ENCODE data around the gene PLPPR5. TPM values are rescaled to one million over a fixed set of nuclear protein-coding genes. Genes with fewer than 3 reads are reported as not detected.

The PLPPR5 gene
- total RNA-seq, 5 donors from 2014 or later (not counting 1 experiment from before 2014, with no cell fraction given) = not detected

- DNase-seq (no peak), ATAC-seq (replicated peaks in 1 of 4) (no peak)
- no peak overlapping the region for H3K27ac Mint-ChIP-seq
- H3K9me3 Mint-ChIP-seq = no peaks in the 10 kb centered on the region
- Histone ChIP-seq H3K4me1 (ENCODE audit: control insufficient read depth in 1 of 2, extremely low read depth in 1 of 2, insufficient read depth in 2 of 2, low read length in 2 of 2) (no peaks in the 10 kb centered on the region), H3K4me3 (ENCODE audit: control insufficient read depth in 1 of 2, extremely low read depth in 1 of 2, low read length in 1 of 2) (no peak overlapping the region), H3K27me3 (replicated peaks in 1 of 2; ENCODE audit: control insufficient read depth in 2 of 2, extremely low read depth in 1 of 2, insufficient read depth in 2 of 2, low read length in 1 of 2) (no peaks in the 10 kb centered on the region), H3K27ac (ENCODE audit: low read length) (no peak overlapping the region), H3K36me3 (ENCODE audit: control insufficient read depth in 2 of 2, extremely low read depth in 1 of 2, insufficient read depth in 1 of 2, low read length in 1 of 2) (no peaks in the 10 kb centered on the region), H3K9me3 (no peaks in the 10 kb centered on the region)
- no peaks in the 10 kb centered on the region for H3K36me3 Mint-ChIP-seq
- CTCF ChIA-PET = no interaction called here
- WGBS (ENCODE audit: insufficient coverage) = 88% methylated on average over 1 of the region's 3 CpGs
- H3K27me3 Mint-ChIP-seq = peaks cover 0 to 8% of the 10 kb centered on the region in 2 donors
- POLR2A ChIA-PET = no interaction called here
- peaks cover 7 to 10% (median 7%) of the 10 kb centered on the region in 3 donors for H3K4me1 Mint-ChIP-seq
- no peak overlapping the region for H3K4me3 Mint-ChIP-seq
Observed at GRCh38 chr1:98963064-98963758, 41.5 kb downstream of the PLPPR5 start.

GRCh38 chr1:98962156-98962555, 42.5 kb downstream of the PLPPR5 start:
- H3K4me1 ChIP-seq (ENCODE audit: control insufficient read depth in 1 of 2, extremely low read depth in 1 of 2, insufficient read depth in 2 of 2, low read length in 2 of 2) = no peaks in the 10 kb centered on the region
- ATAC-seq (replicated peaks in 1 of 4) (no peak), DNase-seq (no peak)
- H3K36me3 ChIP-seq (ENCODE audit: control insufficient read depth in 2 of 2, extremely low read depth in 1 of 2, insufficient read depth in 1 of 2, low read length in 1 of 2) = no peaks in the 10 kb centered on the region
- CTCF ChIA-PET = no interaction called here
- Mint-ChIP-seq H3K4me1 (peaks cover 7 to 14% (median 12%) of the 10 kb centered on the region in 3 donors), H3K27me3 (peaks cover 0 to 8% of the 10 kb centered on the region in 2 donors), H3K27ac (no peak overlapping the region), H3K4me3 (no peak overlapping the region), H3K36me3 (no peaks in the 10 kb centered on the region), H3K9me3 (no peaks in the 10 kb centered on the region)
- no peaks in the 10 kb centered on the region for H3K9me3 ChIP-seq
- POLR2A ChIA-PET = no interaction called here
- H3K27me3 ChIP-seq (replicated peaks in 1 of 2; ENCODE audit: control insufficient read depth in 2 of 2, extremely low read depth in 1 of 2, insufficient read depth in 2 of 2, low read length in 1 of 2) = no peaks in the 10 kb centered on the region
- no peak overlapping the region for H3K4me3 ChIP-seq (ENCODE audit: control insufficient read depth in 1 of 2, extremely low read depth in 1 of 2, low read length in 1 of 2)
- no peak overlapping the region for H3K27ac ChIP-seq (ENCODE audit: low read length)

- Histone ChIP-seq H3K27ac (ENCODE audit: low read length) (no peak overlapping the region), H3K4me3 (ENCODE audit: control insufficient read depth in 1 of 2, extremely low read depth in 1 of 2, low read length in 1 of 2) (no peak overlapping the region), H3K36me3 (ENCODE audit: control insufficient read depth in 2 of 2, extremely low read depth in 1 of 2, insufficient read depth in 1 of 2, low read length in 1 of 2) (no peaks in the 10 kb centered on the region), H3K9me3 (no peaks in the 10 kb centered on the region), H3K4me1 (ENCODE audit: control insufficient read depth in 1 of 2, extremely low read depth in 1 of 2, insufficient read depth in 2 of 2, low read length in 2 of 2) (no peaks in the 10 kb centered on the region), H3K27me3 (replicated peaks in 1 of 2; ENCODE audit: control insufficient read depth in 2 of 2, extremely low read depth in 1 of 2, insufficient read depth in 2 of 2, low read length in 1 of 2) (no peaks in the 10 kb centered on the region)
- Mint-ChIP-seq H3K27me3 (no peaks in the 10 kb centered on the region), H3K4me3 (no peak overlapping the region), H3K27ac (no peak overlapping the region), H3K9me3 (no peaks in the 10 kb centered on the region), H3K36me3 (no peaks in the 10 kb centered on the region), H3K4me1 (no peaks in the 10 kb centered on the region)
- ChIA-PET POLR2A (no interaction called here), CTCF (no interaction called here)
- no peak for DNase-seq
- no peak for ATAC-seq (replicated peaks in 1 of 4)
Observed at GRCh38 chr1:98949621-98950020, 55.0 kb downstream of the PLPPR5 start.

GRCh38 chr1:98949166-98949565, 55.5 kb downstream of the PLPPR5 start:
- no peaks in the 10 kb centered on the region for H3K4me1 Mint-ChIP-seq
- POLR2A ChIA-PET = interaction anchor here in 1 of 2 donors (0.6 kb wide), 1 partner anchor 149 kb away, joined by 3 read pairs; no protein-coding TSS in a partner anchor
- no peaks in the 10 kb centered on the region for H3K27me3 Mint-ChIP-seq
- DNase-seq = no peak
- H3K9me3 ChIP-seq = no peaks in the 10 kb centered on the region
- no CpG with 5 or more reads among the region's 2 CpGs for WGBS (ENCODE audit: insufficient coverage)
- H3K36me3 ChIP-seq (ENCODE audit: control insufficient read depth in 2 of 2, extremely low read depth in 1 of 2, insufficient read depth in 1 of 2, low read length in 1 of 2) = no peaks in the 10 kb centered on the region
- no peak overlapping the region for H3K27ac ChIP-seq (ENCODE audit: low read length)
- no peak for ATAC-seq (replicated peaks in 1 of 4)
- no peaks in the 10 kb centered on the region for H3K4me1 ChIP-seq (ENCODE audit: control insufficient read depth in 1 of 2, extremely low read depth in 1 of 2, insufficient read depth in 2 of 2, low read length in 2 of 2)
- CTCF ChIA-PET = no interaction called here
- no peaks in the 10 kb centered on the region for H3K36me3 Mint-ChIP-seq
- no peak overlapping the region for H3K4me3 ChIP-seq (ENCODE audit: control insufficient read depth in 1 of 2, extremely low read depth in 1 of 2, low read length in 1 of 2)
- H3K27me3 ChIP-seq (replicated peaks in 1 of 2; ENCODE audit: control insufficient read depth in 2 of 2, extremely low read depth in 1 of 2, insufficient read depth in 2 of 2, low read length in 1 of 2) = no peaks in the 10 kb centered on the region
- no peaks in the 10 kb centered on the region for H3K9me3 Mint-ChIP-seq
- no peak overlapping the region for H3K27ac Mint-ChIP-seq
- no peak overlapping the region for H3K4me3 Mint-ChIP-seq

- no peaks in the 10 kb centered on the region for H3K27me3 Mint-ChIP-seq
- no peak overlapping the region for H3K4me3 ChIP-seq (ENCODE audit: control insufficient read depth in 1 of 2, extremely low read depth in 1 of 2, low read length in 1 of 2)
- H3K4me1 ChIP-seq (ENCODE audit: control insufficient read depth in 1 of 2, extremely low read depth in 1 of 2, insufficient read depth in 2 of 2, low read length in 2 of 2) = no peaks in the 10 kb centered on the region
- no CpG with 5 or more reads among the region's 3 CpGs for WGBS (ENCODE audit: insufficient coverage)
- no peak overlapping the region for H3K27ac Mint-ChIP-seq
- H3K4me3 Mint-ChIP-seq = no peak overlapping the region
- H3K9me3 ChIP-seq = no peaks in the 10 kb centered on the region
- POLR2A ChIA-PET = no interaction called here
- H3K36me3 Mint-ChIP-seq = no peaks in the 10 kb centered on the region
- no peak for ATAC-seq (replicated peaks in 1 of 4)
- no peak overlapping the region for H3K27ac ChIP-seq (ENCODE audit: low read length)
- no peaks in the 10 kb centered on the region for H3K9me3 Mint-ChIP-seq
- CTCF ChIA-PET = no interaction called here
- no peak for DNase-seq
- H3K27me3 ChIP-seq (replicated peaks in 1 of 2; ENCODE audit: control insufficient read depth in 2 of 2, extremely low read depth in 1 of 2, insufficient read depth in 2 of 2, low read length in 1 of 2) = no peaks in the 10 kb centered on the region
- H3K36me3 ChIP-seq (ENCODE audit: control insufficient read depth in 2 of 2, extremely low read depth in 1 of 2, insufficient read depth in 1 of 2, low read length in 1 of 2) = no peaks in the 10 kb centered on the region
- H3K4me1 Mint-ChIP-seq = no peaks in the 10 kb centered on the region
Observed at GRCh38 chr1:98947071-98947470, 57.6 kb downstream of the PLPPR5 start.

GRCh38 chr1:98940722-98941079, 64.0 kb downstream of the PLPPR5 start:
- ATAC-seq (replicated peaks in 1 of 4) (no peak), DNase-seq (no peak)
- Histone ChIP-seq H3K36me3 (ENCODE audit: control insufficient read depth in 2 of 2, extremely low read depth in 1 of 2, insufficient read depth in 1 of 2, low read length in 1 of 2) (no peaks in the 10 kb centered on the region), H3K4me1 (ENCODE audit: control insufficient read depth in 1 of 2, extremely low read depth in 1 of 2, insufficient read depth in 2 of 2, low read length in 2 of 2) (no peaks in the 10 kb centered on the region), H3K27ac (ENCODE audit: low read length) (no peak overlapping the region), H3K9me3 (no peaks in the 10 kb centered on the region), H3K4me3 (ENCODE audit: control insufficient read depth in 1 of 2, extremely low read depth in 1 of 2, low read length in 1 of 2) (no peak overlapping the region), H3K27me3 (replicated peaks in 1 of 2; ENCODE audit: control insufficient read depth in 2 of 2, extremely low read depth in 1 of 2, insufficient read depth in 2 of 2, low read length in 1 of 2) (no peaks in the 10 kb centered on the region)
- H3K4me3 Mint-ChIP-seq = no peak overlapping the region
- H3K4me1 Mint-ChIP-seq = peaks cover 0 to 2% (median 0%) of the 10 kb centered on the region in 3 donors
- ChIA-PET CTCF (interaction anchor here (0.7 to 1.8 kb wide), 2 partner anchors 147 kb away, joined by 4 to 8 read pairs; no protein-coding TSS in a partner anchor), POLR2A (interaction anchor here in 1 of 2 donors (0.6 kb wide), 2 partner anchors 7 to 29 kb away, joined by 3 to 5 read pairs; no protein-coding TSS in a partner anchor)
- WGBS (ENCODE audit: insufficient coverage) = 61% methylated on average over 4 of the region's 4 CpGs
- H3K36me3 Mint-ChIP-seq = no peaks in the 10 kb centered on the region
- H3K27me3 Mint-ChIP-seq = no peaks in the 10 kb centered on the region
- H3K27ac Mint-ChIP-seq = no peak overlapping the region
- H3K9me3 Mint-ChIP-seq = no peaks in the 10 kb centered on the region
